ENCODE results near the gene LAD1.
A peak's percentile ranks its signal among the peaks of the same experiment; 100 is the strongest.

The LAD1 gene

GRCh38 chr1:201399018-201399351, at the start of gene LAD1:
TSS of gene LAD1 (minus strand) at chr1:201399324. CDS start at chr1:201399306, 18 bp downstream.
- no peak for TF ChIP-seq CTCF (conservative IDR thresholded peaks at IDR 0.05; ENCODE audit: low read length)
- no peak for DNase-seq (ENCODE audit: low read depth)
- H3K4me3 ChIP-seq (ENCODE audit: low read length): no peak within 1 kb of the TSS

- DNase-seq (ENCODE audit: low read depth): peak; percentile 75
- H3K4me3 ChIP-seq (ENCODE audit: low read length): no peak overlapping the region
- peak; percentile 80 for TF ChIP-seq CTCF (conservative IDR thresholded peaks at IDR 0.05; ENCODE audit: low read length)
Observed at GRCh38 chr1:201447903-201448871, 49.1 kb upstream of the LAD1 start.

- no peak overlapping the region for H3K4me3 ChIP-seq (ENCODE audit: low read length)
- TF ChIP-seq CTCF (conservative IDR thresholded peaks at IDR 0.05; ENCODE audit: low read length): no peak
- DNase-seq (ENCODE audit: low read depth): no peak
Observed at GRCh38 chr1:201445310-201445709, 46.2 kb upstream of the LAD1 start.

GRCh38 chr1:201444792-201445191, 45.7 kb upstream of the LAD1 start:
- no peak for DNase-seq (ENCODE audit: low read depth)
- no peak overlapping the region for H3K4me3 ChIP-seq (ENCODE audit: low read length)
- no peak for TF ChIP-seq CTCF (conservative IDR thresholded peaks at IDR 0.05; ENCODE audit: low read length)

GRCh38 chr1:201443747-201444146, 44.6 kb upstream of the LAD1 start:
- no peak for DNase-seq (ENCODE audit: low read depth)
- TF ChIP-seq CTCF (conservative IDR thresholded peaks at IDR 0.05; ENCODE audit: low read length): no peak
- no peak overlapping the region for H3K4me3 ChIP-seq (ENCODE audit: low read length)

GRCh38 chr1:201436969-201437368, 37.8 kb upstream of the LAD1 start:
- no peak for DNase-seq (ENCODE audit: low read depth)
- no peak for TF ChIP-seq CTCF (conservative IDR thresholded peaks at IDR 0.05; ENCODE audit: low read length)
- H3K4me3 ChIP-seq (ENCODE audit: low read length): no peak overlapping the region

- no peak overlapping the region for H3K4me3 ChIP-seq (ENCODE audit: low read length)
- DNase-seq (ENCODE audit: low read depth): peak; percentile 25
- TF ChIP-seq CTCF (conservative IDR thresholded peaks at IDR 0.05; ENCODE audit: low read length): peak; percentile 29; the same call in 1 of the 2 replicates
Observed at GRCh38 chr1:201436393-201436792, 37.3 kb upstream of the LAD1 start.
